GM23248 (cell line): ENCODE results near the gene BCR.
"Not testable (repeated sequence)": the region's sequence is repeated elsewhere in the genome, so short reads cannot be mapped to it uniquely, and the experiment has no call there.

Source experiments
- EZH2 ChIP-seq: fragments of 200-600 bp; sonication (generic); IDR thresholded peaks from 2 replicates; pipeline ENCODE4 v1.6.1; 2018; ENCODE audit warnings: antibody characterized with exemption, mild to moderate bottlenecking; ENCODE audit not compliant: insufficient read depth, poor library complexity, severe bottlenecking
- EZH2phosphoT487 ChIP-seq: fragments of 200-600 bp; sonication (generic); IDR thresholded peaks from 2 replicates; pipeline ENCODE4 v1.6.1; 2018; ENCODE audit warnings: antibody characterized with exemption, moderate library complexity, mild to moderate bottlenecking, low read depth; ENCODE audit not compliant: insufficient read depth

DNA sequence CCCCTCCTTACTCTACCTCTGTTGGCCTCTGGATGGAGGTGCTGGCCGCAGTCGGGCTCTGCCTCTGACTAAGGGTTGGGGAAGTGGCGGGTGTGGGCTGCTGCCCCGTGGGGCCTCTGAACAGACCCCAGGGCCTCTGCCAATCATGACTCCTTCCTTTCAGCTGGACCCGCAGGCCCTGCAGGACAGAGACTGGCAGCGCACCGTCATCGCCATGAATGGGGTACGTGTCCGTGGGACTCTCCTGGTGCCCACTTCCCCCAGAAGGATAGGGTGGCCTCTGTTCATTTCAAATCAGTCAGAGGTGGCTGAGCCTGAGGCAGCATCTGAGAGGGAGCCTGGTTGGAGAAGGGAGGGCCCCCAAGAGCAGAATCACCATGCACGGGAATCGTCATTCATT is 129.0 kb downstream of the BCR start:
- not testable (repeated sequence) for TF ChIP-seq EZH2phosphoT487, EZH2
